K562 (cell line): ENCODE data around the gene PRDX2. TPM values are rescaled to one million over a fixed set of nuclear protein-coding genes. Genes with fewer than 3 reads are reported as not detected.

Experiments
- CC2D1A ChIP-seq: fragments of 450-650 bp; IDR thresholded peaks from 2 replicates; pipeline ENCODE4 v1.6.1; 2017; ENCODE audit warnings: mild to moderate bottlenecking
- CSDE1 ChIP-seq, 2 experiments: fragments of 450-650 bp; IDR thresholded peaks; 2 replicates each; pipeline ENCODE4 v1.6.1; 2016; ENCODE audit warnings: mild to moderate bottlenecking in 1 of 2
- EP400 ChIP-seq: fragments of 450-650 bp; IDR thresholded peaks from 2 replicates; pipeline ENCODE4 v1.6.1; 2017; ENCODE audit warnings: antibody characterized with exemption, mild to moderate bottlenecking, moderate library complexity
- GABPB1 ChIP-seq: sonication (generic); formaldehyde crosslinking; IDR thresholded peaks from 2 replicates; pipeline ENCODE4 v1.8.0; 2022; ENCODE audit warnings: mild to moderate bottlenecking, missing genetic modification reagents
- KAT7 ChIP-seq: sonication (generic); formaldehyde crosslinking; IDR thresholded peaks from 2 replicates; pipeline ENCODE4 v1.8.0; 2022; ENCODE audit warnings: missing genetic modification reagents, mild to moderate bottlenecking, borderline replicate concordance
- MEIS2 ChIP-seq: fragments of 450-650 bp; IDR thresholded peaks from 2 replicates; pipeline ENCODE4 v1.6.1; 2014; ENCODE audit warnings: mild to moderate bottlenecking; ENCODE audit not compliant: partially characterized antibody
- MTA1 ChIP-seq: fragments of 450-650 bp; IDR thresholded peaks from 2 replicates; pipeline ENCODE4 v1.6.1; 2017; ENCODE audit warnings: borderline replicate concordance
- NCOA6 ChIP-seq: fragments of 450-650 bp; IDR thresholded peaks from 2 replicates; pipeline ENCODE4 v1.6.1; 2017; ENCODE audit warnings: mild to moderate bottlenecking
- NFIC ChIP-seq: fragments of 450-650 bp; IDR thresholded peaks from 2 replicates; pipeline ENCODE4 v1.6.1; 2017; ENCODE audit warnings: mild to moderate bottlenecking, inconsistent platforms
- STAT5A ChIP-seq: IDR thresholded peaks from 2 replicates; pipeline ENCODE4 v1.6.1; 2012; ENCODE audit warnings: low read length, inconsistent platforms, borderline replicate concordance
- XRCC4 ChIP-seq: IDR thresholded peaks from one replicate; pipeline ENCODE4 v1.6.1; 2011; ENCODE audit not compliant: insufficient read depth, insufficient read length; ENCODE audit errors: extremely low read depth
- ZNF280B ChIP-seq: fragments of 250-450 bp; sonication (Bioruptor Pico); IDR thresholded peaks from 2 replicates; pipeline ENCODE4 v1.5.1; 2021; ENCODE audit warnings: mild to moderate bottlenecking
- ZNF311 ChIP-seq: fragments of 250-450 bp; sonication (Bioruptor Pico); IDR thresholded peaks from 2 replicates; pipeline ENCODE4 v1.4.0; 2020; ENCODE audit warnings: mild to moderate bottlenecking, moderate library complexity
- polyA plus RNA-seq, 8 experiments: library from polyadenylated mRNA; depleted of rRNA in 4 of 8; stranded (reverse) in 5 of 8; unstranded in 3 of 8; fragments of >200 nt; fragmentation: Nextera tagmentation in 2 of 8; fragmentation: Illumina TruSeq in 1 of 8; extraction: Ambion mirVana in 2 of 8; extraction: Trizol in 1 of 8; gene quantifications; 2 replicates each; pipeline versions ENCODE4 v1.2.1 to v1.2.3, GENCODE V29; 2011 to 2014; ENCODE audit warnings: inconsistent platforms in 1 of 8, missing spikeins in 1 of 8
- total RNA-seq, 7 experiments: library from RNA; depleted of rRNA in 6 of 7; stranded (reverse); fragments of >200 nt in 6 of 7; fragmentation: Illumina TruSeq in 2 of 7; extraction: Trizol in 2 of 7; gene quantifications; 2 replicates each; pipeline versions ENCODE4 v1.2.1 to v1.2.3, GENCODE V29; 2011 to 2021; ENCODE audit warnings: low replicate concordance in 1 of 7
- TF ChIP-seq, protein P1 (sequence below): fragments of 250-450 bp; sonication (Bioruptor Pico); IDR thresholded peaks from 2 replicates; pipeline ENCODE4 v1.4.0; 2020; ENCODE audit warnings: mild to moderate bottlenecking, moderate library complexity, borderline replicate concordance
- TF ChIP-seq, protein P2 (sequence below): fragments of 450-650 bp; IDR thresholded peaks from 2 replicates; pipeline ENCODE4 v1.6.1; 2016; ENCODE audit warnings: low read depth
- TF ChIP-seq, protein P3 (sequence below): sonication (generic); formaldehyde crosslinking; IDR thresholded peaks from 2 replicates; pipeline ENCODE4 v1.9.0; 2022; ENCODE audit warnings: mild to moderate bottlenecking, missing genetic modification reagents

PRDX2 gene
- total and polyA plus RNA-seq, 9 of the 15 experiments (the other 6 are each of a cell fraction or from before 2014, with no cell fraction given): 206 to 1,183 (median 415) TPM

- TF ChIP-seq CC2D1A (no peak), MTA1 (no peak), GABPB1 (CRISPR knock-in tag) (no peak), STAT5A (peak; percentile 86), KAT7 (CRISPR knock-in tag) (no peak), CSDE1 (IDR thresholded peaks at IDR 0.05) (no peak), MEIS2 (no peak), ZNF311 (no peak), XRCC4 (no peak), NFIC (peak; percentile 89), NCOA6 (peak; percentile 97), ZNF280B (CRISPR knock-in tag) (no peak), EP400 (no peak)
- TF ChIP-seq, protein P1, sequence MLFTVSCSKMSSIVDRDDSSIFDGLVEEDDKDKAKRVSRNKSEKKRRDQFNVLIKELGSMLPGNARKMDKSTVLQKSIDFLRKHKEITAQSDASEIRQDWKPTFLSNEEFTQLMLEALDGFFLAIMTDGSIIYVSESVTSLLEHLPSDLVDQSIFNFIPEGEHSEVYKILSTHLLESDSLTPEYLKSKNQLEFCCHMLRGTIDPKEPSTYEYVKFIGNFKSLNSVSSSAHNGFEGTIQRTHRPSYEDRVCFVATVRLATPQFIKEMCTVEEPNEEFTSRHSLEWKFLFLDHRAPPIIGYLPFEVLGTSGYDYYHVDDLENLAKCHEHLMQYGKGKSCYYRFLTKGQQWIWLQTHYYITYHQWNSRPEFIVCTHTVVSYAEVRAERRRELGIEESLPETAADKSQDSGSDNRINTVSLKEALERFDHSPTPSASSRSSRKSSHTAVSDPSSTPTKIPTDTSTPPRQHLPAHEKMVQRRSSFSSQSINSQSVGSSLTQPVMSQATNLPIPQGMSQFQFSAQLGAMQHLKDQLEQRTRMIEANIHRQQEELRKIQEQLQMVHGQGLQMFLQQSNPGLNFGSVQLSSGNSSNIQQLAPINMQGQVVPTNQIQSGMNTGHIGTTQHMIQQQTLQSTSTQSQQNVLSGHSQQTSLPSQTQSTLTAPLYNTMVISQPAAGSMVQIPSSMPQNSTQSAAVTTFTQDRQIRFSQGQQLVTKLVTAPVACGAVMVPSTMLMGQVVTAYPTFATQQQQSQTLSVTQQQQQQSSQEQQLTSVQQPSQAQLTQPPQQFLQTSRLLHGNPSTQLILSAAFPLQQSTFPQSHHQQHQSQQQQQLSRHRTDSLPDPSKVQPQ (CRISPR knock-in tag): no peak
- TF ChIP-seq, protein P2, sequence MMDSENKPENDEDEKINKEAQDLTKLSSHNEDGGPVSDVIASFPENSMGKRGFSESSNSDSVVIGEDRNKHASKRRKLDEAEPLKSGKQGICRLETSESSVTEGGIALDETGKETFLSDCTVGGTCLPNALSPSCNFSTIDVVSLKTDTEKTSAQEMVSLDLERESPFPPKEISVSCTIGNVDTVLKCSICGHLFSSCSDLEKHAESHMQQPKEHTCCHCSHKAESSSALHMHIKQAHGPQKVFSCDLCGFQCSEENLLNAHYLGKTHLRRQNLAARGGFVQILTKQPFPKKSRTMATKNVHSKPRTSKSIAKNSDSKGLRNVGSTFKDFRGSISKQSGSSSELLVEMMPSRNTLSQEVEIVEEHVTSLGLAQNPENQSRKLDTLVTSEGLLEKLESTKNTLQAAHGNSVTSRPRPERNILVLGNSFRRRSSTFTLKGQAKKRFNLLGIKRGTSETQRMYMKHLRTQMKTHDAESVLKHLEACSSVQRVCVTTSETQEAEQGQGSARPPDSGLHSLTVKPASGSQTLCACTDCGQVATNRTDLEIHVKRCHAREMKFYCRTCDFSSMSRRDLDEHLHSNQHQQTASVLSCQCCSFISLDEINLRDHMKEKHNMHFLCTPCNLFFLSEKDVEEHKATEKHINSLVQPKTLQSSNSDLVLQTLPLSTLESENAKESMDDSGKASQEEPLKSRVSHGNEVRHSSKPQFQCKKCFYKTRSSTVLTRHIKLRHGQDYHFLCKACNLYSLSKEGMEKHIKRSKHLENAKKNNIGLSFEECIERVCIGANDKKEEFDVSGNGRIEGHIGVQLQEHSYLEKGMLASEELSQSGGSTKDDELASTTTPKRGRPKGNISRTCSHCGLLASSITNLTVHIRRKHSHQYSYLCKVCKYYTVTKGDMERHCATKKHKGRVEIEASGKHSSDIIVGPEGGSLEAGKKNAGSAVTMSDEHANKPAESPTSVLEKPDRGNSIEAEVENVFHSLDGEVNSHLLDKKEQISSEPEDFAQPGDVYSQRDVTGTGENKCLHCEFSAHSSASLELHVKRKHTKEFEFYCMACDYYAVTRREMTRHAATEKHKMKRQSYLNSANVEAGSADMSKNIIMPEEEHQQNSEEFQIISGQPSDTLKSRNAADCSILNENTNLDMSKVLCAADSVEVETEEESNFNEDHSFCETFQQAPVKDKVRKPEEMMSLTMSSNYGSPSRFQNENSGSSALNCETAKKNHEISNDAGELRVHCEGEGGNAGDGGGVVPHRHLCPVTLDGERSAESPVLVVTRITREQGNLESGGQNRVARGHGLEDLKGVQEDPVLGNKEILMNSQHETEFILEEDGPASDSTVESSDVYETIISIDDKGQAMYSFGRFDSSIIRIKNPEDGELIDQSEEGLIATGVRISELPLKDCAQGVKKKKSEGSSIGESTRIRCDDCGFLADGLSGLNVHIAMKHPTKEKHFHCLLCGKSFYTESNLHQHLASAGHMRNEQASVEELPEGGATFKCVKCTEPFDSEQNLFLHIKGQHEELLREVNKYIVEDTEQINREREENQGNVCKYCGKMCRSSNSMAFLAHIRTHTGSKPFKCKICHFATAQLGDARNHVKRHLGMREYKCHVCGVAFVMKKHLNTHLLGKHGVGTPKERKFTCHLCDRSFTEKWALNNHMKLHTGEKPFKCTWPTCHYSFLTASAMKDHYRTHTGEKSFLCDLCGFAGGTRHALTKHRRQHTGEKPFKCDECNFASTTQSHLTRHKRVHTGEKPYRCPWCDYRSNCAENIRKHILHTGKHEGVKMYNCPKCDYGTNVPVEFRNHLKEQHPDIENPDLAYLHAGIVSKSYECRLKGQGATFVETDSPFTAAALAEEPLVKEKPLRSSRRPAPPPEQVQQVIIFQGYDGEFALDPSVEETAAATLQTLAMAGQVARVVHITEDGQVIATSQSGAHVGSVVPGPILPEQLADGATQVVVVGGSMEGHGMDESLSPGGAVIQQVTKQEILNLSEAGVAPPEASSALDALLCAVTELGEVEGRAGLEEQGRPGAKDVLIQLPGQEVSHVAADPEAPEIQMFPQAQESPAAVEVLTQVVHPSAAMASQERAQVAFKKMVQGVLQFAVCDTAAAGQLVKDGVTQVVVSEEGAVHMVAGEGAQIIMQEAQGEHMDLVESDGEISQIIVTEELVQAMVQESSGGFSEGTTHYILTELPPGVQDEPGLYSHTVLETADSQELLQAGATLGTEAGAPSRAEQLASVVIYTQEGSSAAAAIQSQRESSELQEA: no peak
- TF ChIP-seq, protein P3, sequence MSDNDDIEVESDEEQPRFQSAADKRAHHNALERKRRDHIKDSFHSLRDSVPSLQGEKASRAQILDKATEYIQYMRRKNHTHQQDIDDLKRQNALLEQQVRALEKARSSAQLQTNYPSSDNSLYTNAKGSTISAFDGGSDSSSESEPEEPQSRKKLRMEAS (CRISPR knock-in tag): no peak
Measured at GRCh38 chr19:12834976-12835757, 33.6 kb upstream of the PRDX2 start (continued).
